GM18873 (cell line): ENCODE data around the gene ING5.

Source experiments
- ATAC-seq: cut with Tn5 transposase; IDR thresholded peaks from one replicate; pipeline ENCODE4 v1.9.1; 2021; ENCODE audit warnings: mild to moderate bottlenecking, moderate library complexity, moderate number of reproducible peaks; ENCODE audit not compliant: unreplicated experiment, low FRiP score

The ING5 gene

DNA sequence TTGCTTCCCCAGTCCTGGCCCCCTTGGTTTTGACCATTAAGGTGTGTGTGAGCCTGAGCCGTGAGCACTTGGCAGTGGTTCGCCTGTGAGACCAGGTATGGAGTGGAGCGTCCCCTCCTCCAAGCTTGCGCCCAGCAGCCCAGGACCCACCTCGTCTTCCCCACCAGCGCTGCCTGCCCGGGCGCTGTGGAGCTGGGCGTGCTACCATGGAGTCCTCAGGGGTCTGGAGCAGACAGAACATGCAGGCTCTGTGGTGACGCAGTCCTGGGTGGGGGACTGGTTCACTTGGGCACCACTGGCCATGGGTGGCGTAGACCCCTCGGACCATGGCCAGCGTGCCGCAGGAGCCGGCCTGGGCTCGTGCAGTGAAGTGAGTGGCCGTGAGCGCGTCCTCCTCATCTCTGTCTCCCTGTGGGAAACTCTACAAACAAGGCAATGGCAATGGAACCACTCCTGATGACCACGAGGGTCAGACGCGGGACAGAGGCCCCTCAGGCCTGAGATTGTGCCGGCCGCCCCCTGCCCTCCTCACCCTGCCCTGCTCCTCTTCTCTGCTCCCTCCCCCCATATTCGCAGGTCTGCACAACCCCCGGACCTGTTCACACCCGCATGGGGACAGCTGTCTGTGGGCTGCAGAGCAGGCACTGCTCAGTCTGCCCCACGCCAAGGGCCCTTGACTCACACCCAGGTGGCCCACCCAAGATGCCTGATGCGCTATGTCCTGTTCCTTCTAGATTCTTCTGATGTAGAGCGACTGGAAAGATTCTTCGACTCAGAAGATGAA, 30.2 kb upstream of the ING5 start:
- no peak for ATAC-seq

DNA sequence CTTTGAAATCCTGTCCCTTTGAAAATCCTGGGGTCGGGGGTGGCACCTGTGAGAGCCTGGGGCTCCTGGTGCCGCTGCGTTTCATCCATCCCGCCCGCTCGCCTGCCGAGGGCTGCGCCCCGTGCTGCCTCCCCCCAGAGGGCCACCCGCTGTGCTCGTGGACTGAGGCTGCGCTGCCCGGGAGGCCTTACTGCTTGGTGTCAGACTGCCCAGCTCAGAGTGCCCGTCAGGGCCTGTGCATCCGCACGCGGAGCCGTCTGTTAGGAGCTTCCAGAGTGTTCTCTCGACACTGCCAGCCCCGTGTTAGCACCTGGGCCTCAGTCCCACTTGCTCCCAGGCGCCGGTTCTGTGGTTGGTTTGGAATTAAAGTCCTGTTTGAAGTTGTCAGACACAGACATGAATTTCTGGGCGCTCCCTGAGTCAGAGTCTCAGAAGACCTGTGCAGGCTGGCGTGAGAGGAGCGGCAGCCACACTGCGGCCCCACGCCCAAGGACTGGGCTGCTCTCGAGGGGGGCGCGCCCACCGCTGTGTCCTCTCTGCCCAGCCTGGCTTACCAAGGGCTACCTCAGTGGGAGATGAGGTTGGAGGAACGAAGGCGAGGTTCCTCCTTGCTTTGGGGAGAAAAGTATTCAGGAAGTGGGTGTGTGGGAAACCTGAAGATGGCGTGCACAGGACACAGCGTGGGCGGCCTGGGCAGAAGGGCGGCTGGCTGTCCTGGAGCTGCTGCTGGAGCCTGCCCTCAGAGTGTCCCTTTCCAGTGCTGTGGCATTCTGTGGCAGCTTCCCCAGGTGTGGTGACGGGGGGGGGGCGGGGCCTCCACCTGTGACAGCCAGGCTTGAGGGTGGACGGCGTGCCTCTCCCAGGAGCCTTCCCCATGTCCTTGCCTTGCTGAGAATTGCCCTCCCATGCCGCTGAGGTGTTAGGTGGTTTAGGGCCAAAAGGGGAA, 29.3 kb upstream of the ING5 start:
- no peak for ATAC-seq

DNA sequence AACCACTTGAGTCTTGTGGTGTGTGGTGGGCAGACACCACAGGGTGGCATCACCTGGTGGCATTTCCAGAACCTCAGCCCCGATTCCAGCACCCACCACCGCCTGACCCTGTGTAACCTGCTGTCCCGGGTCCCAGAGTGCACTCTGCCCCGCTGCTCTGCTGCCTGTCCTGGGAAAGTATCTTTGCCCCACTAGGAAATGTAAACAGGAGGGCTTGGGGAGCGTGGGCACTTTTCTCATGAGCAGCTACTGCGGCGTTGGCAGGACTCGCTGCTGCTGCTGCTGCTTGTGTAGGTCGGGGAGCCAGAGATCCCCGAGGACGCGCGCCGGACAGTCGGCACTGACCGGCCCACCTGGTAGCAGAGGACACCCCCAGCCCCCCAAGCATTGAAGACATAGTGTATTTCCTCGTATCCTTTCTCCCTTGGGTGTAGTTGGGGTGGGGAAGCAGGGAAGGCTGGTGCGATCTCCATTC, 28.6 kb upstream of the ING5 start:
- no peak for ATAC-seq

DNA sequence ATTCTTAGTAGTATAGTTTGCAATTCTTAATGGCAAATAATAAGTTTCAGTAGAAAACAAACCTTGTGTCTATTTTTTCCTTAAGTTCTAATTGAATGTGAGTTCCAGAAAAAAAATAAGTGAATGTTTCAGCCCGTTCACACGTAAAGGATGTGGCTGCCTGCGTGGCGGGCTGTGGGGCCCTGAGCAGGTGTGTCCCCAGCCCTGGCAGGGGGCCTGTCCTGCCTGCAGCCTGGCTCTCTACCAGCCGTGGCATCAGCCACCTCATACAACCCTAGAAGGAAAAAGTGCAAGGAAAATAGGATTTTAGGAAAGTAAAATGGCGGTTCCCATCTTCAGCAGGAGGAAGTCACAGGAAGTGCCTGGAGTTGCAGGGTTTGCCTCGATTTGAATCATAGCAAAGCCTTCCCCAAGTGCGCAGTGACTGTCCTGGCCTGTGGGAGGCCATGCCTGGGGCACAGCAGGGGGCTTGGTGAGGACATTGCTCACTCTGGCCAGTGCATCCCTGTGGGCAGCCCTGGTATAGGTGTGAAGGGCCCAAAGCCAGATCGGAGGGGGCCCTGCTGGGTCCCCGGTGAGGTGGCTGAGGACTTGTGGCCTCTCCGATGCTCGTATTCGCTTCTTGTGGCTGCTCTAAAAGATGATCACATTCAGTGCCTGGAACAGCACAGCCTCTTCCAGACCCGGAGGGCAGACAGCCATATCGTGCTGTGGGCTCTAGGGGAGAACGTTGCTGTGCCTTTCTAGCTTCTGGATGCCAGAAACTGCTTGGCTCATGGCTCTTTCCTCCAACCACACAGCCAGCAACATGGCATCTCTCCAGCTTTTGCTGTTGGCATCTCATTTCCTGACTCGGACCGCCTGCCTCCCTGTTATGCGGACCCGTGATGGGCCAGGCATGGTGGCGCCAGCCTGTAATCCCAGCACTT, 27.8 kb upstream of the ING5 start:
- no peak for ATAC-seq

DNA sequence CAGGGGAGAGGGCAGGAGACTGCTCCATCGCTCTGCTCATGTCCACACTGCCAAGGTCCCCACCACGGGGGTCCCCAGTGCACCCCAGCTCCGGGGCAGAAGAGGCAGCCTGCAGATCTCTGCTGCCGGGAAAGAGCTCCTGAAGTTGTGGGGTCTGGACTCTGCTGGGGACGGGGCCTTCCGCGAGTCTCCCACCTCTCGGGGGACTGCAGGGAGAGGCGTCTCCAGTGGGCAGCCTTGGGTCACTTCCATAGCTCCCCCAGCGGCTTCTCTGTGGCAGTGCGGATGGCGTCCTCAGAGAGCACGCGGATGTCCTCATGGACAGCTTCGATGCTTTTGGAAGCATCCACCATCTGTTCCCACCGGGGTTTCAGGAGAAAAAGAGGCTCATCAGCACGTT, 26.0 kb upstream of the ING5 start:
- no peak for ATAC-seq

DNA sequence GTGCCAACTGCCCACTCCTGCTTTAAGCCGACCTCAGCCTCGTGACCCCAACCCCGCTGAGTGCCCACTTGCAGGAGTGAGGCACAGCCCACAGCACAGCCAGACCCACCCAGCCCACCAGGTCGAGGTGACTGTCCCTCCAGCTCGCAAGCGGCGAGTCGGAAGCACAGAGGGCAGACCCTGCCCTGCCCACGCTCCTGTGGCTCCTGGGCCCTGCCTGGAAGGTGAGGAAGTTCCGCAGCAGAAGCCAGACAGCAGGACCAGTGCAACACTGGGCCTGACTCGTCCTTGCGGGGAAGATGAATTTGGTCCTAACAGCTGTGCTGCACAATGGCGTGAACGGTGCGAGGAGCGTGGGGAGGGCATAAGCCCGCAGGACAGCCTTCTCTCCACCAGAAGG, 25.2 kb upstream of the ING5 start:
- no peak for ATAC-seq

DNA sequence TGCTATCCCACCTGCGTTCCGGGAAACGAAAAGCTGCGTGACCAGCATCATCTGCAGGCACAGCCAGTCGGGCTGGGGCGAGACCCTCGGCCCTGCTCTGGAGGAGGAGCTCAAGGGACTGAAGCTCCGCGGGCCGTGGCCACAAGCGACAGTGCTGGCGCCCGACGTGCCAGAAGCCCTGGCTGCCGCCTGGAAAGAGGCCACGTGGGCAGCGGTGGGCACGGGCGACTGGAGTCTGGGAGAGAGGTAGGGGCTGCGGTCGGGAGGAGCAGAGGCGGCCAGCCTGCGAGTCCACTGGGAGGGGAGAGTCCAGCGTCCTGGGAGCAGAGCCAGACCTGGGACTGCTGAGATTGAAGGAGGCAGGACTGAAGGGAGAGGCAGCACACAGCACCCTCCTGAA, 24.4 kb upstream of the ING5 start:
- no peak for ATAC-seq

DNA sequence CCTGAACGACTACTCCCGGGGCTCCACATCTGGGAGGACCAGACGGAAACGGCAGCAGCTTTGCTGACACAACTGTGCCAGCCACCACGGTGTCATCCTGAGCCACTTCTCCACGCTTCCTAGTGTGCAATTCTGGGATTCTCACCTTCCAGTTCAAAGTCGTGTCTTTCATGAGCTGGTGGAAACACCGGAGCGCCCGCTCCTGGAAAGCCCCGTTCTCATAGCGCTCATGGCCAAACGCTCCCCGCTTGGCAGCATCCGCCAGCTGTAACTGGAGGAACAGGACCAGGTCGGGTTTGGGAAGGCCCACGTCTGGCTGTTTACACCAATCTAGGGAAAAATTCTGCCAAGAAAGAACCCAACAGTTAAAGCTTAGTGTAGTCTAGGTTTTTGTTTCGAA, 23.5 kb upstream of the ING5 start:
- ATAC-seq: no peak

DNA sequence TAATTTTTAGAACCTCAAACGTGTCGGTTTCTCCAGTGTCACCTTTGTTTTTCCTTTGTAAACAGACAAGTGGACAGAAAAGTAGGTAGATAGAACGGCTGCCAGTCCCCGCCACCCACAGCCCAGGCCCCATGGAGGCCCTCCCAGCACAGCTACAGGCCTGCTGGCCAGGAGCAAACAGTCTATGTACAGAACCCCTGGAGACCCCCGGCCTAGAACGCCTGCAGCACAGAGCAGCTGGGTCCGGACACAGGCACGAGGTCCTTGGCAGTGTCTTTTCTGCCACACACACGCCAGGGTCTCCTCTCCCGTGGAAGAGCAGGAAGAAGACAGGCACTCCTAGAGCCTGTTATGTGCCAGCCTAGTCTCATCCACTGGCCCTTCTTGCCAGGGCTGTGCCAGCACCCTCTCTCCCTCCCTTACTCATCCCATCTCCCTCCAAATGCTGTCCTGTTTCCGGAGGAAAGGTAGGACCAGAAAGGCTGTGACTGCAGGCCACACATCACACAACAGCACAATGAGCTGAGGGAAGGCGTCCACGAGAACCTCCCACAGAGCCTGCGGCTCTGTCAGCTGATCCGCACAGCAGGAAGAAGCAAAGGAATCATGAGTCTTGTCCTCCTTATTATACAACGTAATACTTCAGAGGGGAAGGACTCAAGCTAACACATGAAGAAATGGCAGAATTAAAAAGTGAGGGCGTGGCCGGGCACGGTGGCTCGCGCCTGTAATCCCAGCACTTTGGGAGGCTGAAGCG, 22.9 kb upstream of the ING5 start:
- no peak for ATAC-seq

DNA sequence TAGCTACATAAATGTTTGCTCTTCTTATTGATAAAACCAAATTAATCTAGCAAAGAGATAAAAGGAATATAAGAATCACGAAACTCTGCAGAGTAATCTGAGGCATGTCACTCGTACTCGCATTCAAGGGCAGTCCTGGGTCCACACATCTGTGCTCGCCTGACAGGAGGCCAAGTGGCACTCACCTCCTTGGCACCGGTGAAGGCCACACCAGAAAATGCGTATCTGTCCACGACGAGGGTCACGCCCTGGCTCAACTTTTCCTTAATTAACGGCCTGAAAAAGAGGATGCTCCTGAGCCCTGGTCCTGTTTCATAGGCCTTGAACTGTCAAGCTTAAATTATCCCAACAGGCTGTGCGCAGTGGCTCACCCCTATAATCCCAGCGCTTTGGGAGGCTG, 21.8 kb upstream of the ING5 start:
- ATAC-seq: no peak

DNA sequence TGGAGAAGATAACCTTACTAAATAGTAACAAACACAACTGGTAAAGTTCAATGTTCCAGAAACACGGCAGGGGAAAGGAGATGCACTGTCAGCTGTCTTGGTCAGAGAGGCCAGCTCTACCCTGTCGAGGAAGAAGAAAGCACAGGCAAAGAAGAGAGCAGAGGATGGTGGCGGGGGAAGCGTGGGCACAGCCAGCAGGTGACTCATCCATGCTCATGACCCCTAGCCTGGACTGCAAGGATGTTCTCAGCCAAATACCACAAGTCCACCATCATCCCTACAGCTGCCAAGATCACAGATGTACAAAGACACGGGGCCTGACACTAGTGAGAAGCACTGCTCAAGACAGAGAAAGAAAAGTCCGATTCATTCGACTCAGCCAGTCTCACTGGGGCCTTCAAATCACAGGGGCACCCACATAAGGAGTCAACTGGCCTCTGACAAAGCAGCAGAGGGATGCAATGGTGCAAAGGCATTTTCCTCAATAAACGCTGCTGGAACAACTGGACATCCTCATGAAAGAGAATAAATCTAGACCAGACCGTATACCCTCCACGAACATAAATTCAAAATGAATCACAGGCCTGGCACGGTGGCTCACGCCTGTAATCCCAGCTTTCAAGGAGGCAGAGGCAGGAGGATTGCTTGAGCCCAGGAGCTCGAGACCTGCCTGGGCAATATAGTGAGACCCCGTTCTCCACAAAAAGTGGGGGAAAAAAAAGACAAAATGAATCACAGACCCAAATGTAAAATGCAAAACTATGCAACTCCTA, 20.8 kb upstream of the ING5 start:
- no peak for ATAC-seq

DNA sequence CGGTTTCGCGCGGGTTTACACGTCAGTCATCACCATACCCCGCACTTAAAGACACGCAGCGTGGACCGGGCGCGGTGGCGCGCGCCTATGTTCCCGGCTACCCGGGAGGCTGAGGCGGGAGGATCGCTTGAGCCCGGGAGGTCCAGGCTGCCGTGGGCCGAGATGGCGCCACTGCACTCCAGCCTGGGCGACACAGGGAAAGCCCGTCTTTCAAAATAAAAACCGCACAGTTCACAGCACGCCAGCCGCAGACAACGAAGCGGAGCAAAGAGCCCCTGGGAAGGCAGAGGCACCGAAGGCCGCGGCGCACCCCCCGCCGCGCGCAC, 15.6 kb upstream of the ING5 start:
- ATAC-seq: no peak

DNA sequence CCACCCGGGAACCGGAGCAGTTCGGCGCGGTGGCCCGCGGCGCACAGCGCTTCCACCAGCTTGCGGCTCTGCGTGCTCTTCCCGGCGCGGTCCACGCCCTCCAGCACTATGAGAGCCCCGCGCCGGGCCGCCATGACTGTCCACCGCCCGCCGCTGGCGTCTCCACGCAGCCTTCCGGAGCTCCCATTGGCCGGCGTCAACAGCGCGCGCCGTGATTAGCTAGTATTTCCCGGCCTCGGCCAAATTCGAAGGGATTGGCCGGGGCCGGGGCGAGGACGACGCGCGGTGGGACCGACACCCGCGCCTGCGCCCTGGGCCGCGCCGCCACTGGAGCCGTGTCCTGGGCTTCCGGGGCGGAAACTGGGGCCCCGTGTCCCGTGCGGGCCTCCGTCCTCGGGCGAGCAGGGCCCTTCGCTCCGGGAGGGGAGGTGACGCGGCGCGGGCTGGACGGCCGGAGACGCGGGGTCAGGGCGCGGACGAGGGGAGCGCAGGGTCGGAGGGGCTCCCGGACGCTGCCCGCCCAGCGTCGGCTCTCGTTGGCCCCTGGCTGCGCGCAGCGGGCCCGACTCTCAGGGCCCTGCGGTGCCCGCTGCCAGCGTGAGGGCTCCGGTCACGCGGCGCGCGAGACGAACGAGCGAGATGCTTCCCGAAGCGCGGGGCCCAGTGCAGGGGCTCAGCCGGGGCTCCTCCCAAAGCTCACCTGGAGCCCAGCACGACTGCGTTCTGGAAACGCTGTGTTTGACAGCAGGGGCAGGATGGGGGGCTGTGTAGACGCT, 15.0 kb upstream of the ING5 start, which contains the start of gene DTYMK:
Gene DTYMK (minus strand): TSS at position 166 of the 776 bp plus-strand sequence. CDS start 32 bp downstream, at position 134.
- peak; percentile 90 for ATAC-seq

DNA sequence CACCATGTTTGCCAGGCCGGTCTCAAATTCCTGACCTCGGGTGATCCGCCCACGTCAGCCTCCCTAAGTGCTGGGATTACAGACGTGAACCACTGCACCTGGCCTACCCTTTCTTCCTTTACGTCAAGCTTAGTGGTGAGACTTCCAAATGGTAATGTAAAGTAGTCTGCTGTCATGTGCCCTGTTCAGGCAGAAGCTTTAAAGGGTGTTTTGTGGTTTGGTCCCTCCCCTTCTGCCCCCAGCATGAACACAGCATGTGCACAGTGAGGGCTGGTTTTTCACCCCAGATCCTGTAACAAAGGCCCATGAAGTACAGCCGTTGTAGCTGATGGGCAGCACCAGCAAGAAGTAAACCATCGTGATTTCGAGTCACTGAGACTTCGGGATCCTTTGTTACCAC, 12.5 kb upstream of the ING5 start:
- no peak for ATAC-seq

DNA sequence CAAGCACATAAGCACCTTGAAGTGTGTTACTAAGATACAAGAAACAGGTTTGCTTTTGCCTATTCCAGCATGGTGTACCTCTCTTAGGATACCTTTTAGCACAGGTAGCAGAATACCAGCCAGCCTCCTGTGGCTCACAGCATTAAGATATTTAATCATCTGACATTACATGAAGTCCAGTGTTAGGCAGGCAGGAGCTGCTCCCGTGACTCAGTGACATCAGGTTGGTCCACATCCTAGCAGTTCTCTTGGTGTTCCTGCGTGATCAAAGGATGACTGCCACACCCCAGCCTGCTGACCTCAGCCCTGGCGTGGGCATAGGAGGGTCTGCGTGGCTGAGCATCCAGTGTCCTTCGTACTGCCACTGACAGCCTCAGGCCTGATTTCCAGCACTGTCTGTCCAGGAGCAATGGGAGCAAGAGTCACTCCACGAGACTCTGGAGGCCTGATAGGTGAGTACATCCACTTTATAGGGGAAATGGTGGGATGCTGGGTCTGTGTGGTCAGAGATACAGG, 11.6 kb upstream of the ING5 start:
- no peak for ATAC-seq

DNA sequence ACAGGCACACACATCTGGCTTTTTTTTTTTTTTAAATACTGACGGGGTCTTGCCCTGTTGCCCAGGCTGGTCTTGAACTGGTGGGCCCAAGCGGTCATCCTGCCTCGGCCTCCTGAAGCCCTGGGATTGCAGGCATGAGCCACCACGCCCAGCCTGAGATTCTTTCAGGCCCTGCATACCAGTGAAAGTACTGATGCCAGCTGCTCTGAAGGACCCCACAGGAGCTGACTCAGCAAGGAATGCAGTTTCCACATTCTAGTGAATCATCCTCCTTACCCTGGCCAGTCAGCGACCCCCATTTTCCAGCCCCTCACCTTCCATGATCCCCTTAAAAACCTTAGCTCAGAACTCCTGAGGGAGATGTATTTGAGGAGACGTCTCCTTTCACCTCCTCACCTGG, 9.4 kb upstream of the ING5 start:
- no peak for ATAC-seq

DNA sequence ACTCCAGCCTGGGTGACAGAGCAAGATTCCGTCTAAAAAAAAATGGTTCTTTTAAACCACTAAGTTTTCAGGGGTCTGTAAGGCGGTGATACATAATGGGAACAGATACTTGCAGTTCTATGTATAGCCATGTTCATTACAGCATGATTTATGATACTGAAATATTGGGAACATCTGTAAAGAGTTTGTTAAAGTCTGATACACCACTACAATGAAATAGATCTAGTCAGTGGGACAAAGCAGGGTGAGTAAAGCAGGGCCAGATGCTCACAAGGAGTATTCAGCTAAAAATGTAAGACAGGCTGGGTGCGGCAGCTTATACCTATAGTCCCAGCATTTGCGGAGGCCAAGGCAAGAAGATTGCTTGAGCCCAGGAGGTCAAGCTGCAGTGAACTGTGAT, 6.2 kb upstream of the ING5 start:
- no peak for ATAC-seq

DNA sequence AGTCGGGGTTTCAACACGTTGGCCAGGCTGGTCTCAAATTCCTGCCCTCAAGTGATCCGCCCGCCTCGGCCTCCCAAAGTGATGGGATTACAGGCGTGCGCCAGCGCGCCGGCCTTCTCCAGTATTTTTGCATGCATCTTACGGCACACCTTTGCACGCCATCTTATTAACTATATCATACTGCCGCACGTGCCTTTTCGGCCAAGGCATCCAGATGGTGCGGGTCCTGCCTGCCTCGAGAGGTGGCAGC, 765 bp upstream of the ING5 start:
- no peak for ATAC-seq
